Measurements from ENCODE around the gene SETBP1. TPM values are rescaled to one million over a fixed set of nuclear protein-coding genes. Genes with fewer than 3 reads are reported as not detected.
"Not testable (repeated sequence)": the region's sequence is repeated elsewhere in the genome, so short reads cannot be mapped to it uniquely, and the experiment has no call there.

SETBP1 gene
- total RNA-seq, 1 donor from 2014 or later: 1.5 TPM

DNA sequence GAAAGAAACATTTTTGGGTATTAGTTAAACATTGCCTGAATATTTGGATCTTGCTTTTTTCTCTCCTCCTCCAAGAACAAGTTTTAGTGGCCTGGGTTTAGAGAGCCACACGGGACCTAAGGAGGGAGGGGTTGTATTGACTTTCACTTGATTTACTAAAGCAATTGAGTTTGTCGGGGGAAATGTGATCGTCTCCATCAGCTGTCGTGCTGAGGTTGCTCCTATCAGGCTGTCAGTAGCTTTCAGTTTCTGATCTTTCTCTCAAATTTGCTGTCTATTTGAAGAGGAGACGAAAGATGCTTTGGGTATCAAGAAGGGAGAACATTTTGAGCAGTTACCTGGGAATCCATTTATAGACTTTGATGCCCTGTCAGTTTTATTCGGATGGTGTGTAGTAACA is 106.0 kb downstream of the SETBP1 start:
- DNase-seq (ENCODE audit: extremely low read depth, low read depth, low spot score): no peak

DNA sequence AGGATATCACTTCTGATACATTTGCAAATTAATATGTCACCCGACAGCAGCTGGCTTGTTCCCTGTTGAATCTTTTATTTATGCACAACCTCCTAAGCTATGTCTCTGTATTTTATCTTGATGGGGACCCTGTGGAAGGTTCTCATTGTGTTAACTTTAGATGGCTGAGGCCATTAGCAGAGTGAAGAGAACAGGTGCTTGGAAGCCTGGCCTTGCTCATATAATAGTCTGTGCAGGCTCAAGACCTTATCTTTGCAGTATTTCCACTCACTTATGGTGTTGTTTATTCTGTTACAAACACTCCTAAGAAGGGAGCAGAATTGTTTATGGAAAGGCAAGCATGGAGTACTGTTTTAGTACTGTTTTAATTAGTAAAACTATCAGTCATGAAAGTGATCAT is 107.6 kb downstream of the SETBP1 start:
- DNase-seq (ENCODE audit: extremely low read depth, low read depth, low spot score): no peak

DNA sequence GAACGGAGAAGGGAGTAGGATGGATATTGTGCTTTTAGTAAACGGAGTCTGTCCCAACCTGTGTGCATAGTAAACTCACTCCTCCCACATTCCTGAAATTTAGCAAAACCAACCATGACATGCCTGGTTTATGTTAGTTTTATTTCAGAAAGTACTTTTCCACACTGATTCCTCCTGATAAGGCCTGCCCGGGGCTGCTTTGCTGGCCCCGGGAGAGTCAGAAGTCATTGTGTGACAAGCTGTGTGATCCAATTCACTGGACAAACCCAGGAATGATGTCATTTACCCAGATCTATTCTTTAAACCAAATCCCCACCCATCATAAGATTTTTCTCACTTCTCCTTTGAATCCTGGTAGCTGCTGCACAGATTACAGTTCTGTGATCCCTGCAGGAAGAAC is 109.0 kb downstream of the SETBP1 start:
- DNase-seq (ENCODE audit: extremely low read depth, low read depth, low spot score): no peak

DNA sequence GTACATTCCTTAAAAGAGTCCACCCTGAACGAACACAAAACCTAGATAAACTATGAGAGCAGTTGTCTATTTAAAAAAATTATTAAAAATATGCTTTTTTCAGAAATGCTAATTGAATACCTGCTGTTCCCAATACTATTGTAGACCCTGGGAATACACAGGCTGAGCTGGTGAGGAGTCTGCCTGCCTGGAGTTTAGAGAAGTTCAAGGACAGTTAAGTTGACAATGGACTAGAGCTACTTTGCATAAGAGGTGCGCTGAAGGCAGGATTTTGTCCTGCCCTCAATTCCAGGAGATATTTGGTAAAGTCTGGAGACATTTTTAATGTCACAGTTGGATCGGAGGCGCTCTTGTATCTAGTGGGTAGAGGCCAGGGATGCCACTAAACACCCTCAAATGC is 110.2 kb downstream of the SETBP1 start:
- DNase-seq (ENCODE audit: extremely low read depth, low read depth, low spot score): no peak

DNA sequence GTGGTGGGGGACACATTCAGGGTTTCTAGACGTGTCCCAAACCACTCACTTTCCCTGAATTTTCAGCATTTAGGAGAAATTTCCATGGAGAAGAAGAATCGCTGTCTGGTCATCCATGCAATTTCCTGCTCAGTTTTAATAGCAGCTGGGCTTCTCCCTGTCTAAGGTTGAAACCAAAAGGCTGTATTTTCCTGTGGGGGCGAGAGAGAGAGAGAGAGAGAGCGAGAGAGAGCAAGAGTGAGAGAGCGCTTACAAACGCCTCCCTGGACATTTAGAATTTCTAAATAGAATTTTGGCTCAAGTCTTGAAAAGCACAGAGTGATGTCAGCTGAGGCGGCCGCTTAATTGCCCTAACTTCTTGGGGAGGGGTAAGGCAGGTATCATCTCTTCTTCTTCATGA is 110.8 kb downstream of the SETBP1 start:
- DNase-seq (ENCODE audit: extremely low read depth, low read depth, low spot score): no peak

DNA sequence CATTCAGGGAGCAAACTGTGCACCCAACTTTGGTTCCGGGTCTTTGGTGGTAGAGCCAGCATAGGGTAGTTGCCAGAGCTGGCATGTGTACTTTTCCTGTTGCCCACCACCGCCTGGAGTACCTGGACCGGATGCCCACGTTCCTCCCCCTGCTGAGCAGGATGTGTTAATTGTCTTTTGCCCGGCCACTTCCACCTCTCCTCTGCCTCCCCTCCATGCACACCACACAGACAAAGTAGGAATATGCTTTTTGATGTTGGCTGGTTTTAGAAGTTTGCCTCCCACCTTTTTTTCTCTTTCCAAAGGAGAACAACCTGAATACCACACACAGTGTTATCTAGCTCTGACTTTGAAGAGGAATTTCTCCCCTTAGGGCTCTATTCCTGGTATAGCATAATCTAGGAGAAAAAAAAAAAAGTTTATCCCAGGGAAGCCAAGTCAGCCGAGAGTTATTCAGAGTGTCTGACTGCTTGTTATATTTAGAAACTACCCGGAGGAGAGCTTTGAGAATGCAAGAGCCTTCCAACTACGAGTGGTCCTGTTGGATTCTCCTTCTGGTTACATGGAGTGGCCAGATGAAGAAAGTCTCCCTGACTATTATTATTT is 111.9 kb downstream of the SETBP1 start:
- no peak for DNase-seq (ENCODE audit: extremely low read depth, low read depth, low spot score)

DNA sequence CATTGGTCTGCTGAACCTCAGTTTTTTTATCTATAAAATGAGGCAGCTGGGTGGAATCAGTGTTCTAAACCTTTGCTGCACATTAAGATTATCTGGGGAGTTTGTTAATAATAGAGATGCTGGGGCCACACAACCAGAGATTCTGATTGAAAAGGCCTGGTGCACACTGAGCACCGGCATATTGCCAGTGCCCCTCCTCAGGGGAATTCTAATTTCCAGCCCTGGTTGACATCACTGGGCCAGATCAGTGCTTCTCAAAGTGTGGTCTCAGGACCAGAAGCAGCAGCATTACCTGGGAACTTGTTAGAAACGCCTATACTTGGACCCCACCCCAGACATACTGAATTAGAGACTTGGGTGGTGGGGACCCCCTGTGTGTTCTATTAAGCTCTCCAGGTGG is 112.5 kb downstream of the SETBP1 start:
- DNase-seq (ENCODE audit: extremely low read depth, low read depth, low spot score): no peak

DNA sequence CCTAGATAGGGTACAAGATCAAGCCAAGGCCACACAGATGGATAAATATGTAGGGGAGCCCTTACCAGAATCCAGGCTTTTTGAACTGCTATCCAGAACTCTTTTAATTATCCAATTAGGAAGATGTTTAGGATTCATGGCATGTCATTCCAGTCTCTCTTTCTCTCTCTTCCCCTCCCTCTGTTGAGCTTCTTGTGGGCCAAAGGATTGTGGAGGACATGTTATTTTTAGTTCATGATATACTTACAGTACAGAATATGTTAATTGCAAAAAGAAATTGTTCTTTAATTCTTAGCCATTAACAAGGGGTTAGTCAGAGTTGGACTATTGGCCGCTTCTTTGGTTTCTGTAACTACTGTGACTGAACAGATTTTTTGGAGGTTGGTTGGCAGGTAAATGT is 113.0 kb downstream of the SETBP1 start:
- DNase-seq (ENCODE audit: extremely low read depth, low read depth, low spot score): no peak

DNA sequence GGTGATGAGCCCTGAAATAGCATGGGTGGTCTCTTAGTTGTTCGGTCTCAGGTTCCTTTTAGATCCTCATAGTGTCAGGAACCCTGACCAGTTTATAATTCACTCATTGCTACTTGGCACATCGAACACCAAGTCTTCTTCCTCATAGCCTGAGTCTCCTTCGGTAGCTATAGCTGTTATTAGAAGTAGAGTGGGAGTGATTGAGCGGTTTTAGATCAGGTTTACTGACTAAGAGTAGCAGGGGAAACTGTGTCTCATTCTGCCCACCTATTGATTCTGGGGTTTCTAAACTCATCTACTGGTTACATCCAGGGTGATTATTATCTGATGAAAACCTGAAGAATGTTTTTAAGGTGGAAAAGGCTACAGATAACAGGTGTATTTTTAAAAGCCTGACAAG is 114.6 kb downstream of the SETBP1 start:
- no peak for DNase-seq (ENCODE audit: extremely low read depth, low read depth, low spot score)

DNA sequence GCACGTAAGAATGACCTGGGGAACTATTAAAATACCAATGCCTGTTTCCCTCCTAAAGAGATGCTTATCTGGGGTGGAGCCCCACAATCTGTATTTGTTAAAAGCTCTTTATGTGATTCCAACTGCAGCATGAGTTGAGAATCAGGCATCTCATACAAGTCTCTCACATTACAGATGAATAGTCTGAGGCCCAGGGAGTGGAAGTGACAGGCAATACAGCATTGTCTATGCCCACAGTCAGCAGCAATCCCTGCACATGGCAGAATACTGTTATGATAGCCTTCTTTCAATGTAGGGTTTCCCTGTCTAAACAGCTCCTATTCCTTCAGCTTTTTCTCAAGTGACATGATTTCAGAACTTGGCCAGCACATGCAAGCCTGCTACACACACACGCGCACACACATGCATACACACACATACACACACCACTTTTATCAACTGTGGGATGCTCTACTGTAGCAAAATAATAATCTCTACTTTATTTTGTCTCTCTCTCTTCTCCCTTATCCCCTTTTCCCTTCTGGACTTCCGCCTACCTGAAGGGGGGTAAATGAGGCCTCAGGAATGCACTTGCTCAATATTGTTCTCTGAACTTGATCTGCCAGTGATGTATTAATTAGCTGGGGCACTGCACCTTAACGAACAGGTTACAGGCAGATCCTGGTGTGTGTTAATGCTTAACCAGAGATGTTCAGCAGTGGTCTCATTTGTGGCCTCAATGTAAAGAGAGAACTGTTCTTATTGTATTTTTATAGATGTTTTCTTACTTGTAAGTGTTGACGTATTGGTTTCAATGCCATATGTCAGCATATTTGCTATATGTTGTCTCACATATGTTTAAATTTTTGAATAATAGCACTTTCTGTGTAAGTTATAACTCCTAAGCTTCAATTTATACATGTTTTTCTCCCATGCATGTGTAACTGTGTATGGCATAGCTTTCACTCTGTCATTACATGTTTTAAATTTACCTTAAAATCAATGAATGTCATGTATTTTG is 116.0 kb downstream of the SETBP1 start:
- no peak for DNase-seq (ENCODE audit: extremely low read depth, low read depth, low spot score)

DNA sequence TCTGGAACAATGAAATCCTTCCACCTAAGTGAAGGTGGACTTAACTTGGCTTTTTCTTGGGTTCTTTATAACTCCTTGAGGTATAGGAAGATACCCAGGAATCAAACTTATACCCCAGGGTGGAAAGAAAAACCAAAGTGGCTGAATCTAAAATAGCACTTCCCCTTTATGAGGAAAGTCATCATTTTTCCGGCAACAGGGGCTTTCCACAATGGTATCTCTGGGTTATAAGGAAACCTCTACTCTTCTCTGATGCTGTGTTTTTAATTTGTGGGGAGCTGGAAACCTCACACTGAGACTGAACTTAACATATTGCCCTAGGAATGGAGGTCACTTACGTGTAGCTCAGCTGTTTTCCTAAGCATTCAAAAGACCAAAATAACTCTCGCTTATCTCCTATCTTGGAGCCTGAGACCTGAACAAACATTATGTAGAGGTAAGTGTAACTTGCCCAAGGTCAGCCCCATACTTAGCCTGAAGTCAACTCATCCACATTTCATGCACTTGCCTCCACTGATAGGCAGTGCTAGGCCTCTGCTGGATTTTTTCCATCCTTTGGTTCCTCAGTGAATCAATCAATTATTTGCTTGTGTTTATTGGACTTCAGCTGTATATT is 117.9 kb downstream of the SETBP1 start:
- DNase-seq (ENCODE audit: extremely low read depth, low read depth, low spot score): no peak

DNA sequence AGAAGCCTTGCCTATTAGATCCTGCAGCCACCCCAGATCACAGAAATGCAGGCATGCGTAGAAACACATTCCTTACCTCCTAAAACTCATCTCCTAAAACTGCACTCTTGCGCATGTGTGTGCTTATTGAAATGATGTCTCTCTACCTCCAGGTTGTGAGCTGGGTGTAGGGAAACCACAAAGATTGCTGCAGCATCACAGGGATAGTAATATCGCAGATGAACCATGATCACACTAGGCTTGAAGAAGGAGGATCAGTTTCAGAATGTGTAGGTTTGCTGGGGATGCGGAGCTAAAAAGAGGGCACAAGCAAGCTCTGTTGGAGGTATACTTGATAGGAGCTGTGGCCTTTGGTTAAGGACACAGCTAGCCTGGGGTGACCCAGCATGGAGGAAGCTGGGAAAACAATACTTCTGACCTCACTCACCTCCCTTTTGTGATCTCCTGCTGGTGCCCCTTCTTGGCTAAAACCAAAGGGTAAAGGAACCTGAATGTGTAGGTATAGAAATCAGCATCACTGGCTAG is 118.8 kb downstream of the SETBP1 start:
- DNase-seq (ENCODE audit: extremely low read depth, low read depth, low spot score): no peak

DNA sequence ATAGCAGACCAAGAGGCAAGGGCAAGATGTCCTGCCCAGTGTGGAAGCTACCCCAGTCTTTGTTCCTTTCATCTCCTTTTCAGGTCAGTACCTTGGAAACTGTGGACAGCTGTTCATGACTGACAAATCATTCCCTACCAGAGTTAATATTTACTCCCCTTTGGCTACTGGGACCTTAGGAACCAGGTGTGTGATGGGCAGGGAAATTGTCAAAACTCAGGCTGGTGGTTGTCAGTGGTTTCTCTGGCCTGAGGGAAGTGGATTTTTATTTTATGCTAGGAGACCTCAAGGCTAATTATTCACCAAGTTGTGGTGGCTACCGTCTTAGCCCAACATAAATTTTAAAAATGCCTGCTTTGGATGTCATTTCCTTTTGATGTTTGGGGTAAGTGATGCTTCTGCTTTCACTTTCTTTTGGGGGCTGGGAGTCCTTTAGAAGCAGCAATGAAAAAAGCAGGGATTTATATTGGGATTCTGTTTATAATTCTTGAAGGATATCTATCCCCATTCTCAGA is 119.3 kb downstream of the SETBP1 start:
- no peak for DNase-seq (ENCODE audit: extremely low read depth, low read depth, low spot score)

DNA sequence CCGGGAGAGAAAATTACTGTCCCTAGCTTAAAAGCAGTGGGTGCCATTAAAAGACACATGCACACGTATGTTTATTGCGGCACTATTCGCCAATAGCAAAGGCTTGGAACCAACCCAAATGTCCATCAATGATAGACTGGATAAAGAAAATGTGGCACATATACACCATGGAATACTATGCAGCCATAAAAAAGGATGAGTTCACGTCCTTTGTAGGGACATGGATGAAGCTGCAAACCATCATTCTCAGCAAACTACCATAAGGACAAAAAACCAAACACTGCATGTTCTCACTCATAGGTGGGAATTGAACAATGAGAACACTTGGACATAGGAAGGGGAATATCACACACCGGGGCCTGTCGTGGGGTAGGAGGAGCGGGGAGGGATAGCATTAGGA is 120.1 kb downstream of the SETBP1 start:
- DNase-seq (ENCODE audit: extremely low read depth, low read depth, low spot score): not testable (repeated sequence)

DNA sequence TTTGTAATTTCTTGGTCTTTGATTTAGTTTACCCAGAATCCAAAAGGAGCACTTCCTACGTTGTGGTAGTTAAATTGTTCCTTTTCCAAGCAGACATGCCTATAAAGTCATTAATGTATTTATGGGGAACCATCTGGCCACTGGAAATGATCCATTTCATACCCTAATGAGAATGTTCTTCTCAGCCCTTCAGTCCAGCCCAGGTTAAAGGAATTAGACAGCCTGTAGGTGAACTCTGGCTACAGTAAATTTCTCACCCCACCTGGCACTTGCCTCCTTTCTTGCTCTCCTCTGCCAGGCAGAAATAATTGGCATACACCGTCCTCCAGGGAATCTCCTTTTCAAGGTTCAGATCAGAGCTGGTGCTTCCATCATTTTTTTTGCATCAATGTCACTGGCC is 121.1 kb downstream of the SETBP1 start:
- no peak for DNase-seq (ENCODE audit: extremely low read depth, low read depth, low spot score)

DNA sequence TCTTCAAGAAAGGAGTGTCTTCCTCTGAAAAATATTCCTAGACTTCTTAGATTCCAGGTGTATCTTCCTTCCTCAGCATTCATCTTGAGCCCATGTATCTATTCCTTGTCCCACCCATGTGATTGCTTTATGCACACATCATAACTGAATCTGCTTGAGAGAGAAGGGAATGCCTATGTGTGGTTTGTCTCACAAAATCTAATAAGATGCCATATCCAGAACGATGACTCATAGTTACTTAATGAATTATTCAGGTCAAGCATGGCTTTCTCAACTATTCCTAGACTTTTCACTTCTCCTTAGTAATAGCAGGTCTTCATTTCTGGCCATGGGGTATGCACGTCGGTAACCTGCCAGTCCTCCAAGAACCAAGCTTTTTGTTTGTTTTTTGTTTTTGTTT is 121.8 kb downstream of the SETBP1 start:
- DNase-seq (ENCODE audit: extremely low read depth, low read depth, low spot score): no peak

DNA sequence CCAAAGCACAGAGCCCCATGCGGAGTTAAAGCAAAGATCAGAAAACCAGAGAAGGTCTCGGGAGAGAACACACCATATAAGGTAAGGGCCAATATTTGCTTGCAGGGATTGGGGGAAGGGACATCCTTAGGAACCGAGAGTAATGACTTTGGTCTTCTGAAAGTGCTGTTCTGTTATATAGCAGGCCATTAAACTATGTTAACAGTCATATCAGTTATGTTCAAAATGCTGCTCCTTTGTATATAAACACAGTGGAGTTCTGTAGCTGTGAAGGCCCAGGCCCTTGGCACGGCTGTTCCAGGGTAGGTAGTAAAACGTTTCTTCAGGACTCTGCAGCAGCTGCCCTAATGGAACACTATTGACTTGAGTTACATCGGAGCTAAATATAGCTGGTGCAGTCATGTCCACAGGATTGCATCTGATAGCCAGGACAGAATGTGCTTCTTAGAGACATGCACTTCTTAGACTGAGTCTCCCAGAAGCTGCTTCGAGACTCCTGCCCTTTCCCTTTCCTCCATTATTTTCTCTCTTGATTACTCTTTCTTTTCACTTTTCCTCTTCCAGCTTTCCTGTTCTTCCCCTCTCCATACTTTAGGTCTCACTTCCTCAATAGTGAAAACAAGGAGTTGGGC is 122.4 kb downstream of the SETBP1 start:
- DNase-seq (ENCODE audit: extremely low read depth, low read depth, low spot score): no peak

DNA sequence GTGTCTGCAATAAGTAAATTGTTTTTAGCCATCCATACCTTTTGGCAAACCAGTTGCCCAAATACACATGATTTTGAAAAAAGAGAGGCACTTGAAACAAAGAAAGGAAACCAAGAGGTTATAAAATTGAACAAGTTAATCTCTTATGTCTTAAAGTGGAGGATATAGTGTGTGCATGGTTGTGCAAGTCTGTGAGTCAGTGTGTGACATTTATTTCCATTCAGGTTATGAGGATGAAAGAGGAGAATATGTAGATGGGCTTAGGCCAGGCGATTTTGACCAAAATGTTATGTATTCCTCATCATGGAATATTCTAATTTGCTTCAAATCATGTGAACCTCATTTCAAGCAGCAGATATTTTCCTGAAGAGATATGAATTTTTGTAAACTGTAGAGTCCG is 123.3 kb downstream of the SETBP1 start:
- no peak for DNase-seq (ENCODE audit: extremely low read depth, low read depth, low spot score)

DNA sequence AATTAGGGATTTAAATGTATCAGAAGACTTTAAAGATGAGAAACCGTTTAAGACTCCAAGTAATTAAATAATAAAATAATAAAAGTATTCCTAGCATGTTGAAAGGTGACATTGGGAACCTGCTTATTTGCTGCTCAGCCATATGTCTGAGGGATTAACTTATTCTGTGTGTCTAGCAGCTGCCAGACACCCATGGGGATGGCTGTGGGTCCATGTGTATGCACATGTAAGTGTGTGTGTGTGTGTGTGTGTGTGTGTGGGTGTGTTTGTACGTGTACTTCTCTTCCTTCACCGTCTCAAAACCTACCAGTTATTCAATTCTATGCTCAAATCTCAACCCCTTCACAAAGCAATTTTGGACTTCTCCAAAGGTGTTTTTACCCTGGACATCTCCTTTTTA is 124.5 kb downstream of the SETBP1 start:
- no peak for DNase-seq (ENCODE audit: extremely low read depth, low read depth, low spot score)

DNA sequence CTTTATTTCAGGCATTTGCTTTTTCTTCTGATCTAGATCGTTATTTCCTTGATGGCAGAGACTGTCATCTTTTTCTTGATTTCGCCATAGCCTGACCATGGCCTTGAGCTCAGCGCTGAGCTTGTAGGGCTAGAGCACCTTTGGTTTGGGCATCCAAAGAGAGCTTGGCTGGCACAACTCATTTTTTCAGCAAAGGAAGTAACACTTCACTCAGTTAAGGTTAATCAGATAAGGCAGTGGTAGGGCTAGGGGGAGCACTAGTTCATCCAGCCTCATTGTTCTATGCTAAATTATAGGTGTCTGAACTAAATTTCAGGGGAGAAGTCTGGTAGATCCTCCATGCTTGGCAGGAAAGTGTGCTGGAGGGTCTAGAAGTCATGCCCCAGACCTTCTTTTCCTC is 125.0 kb downstream of the SETBP1 start:
- no peak for DNase-seq (ENCODE audit: extremely low read depth, low read depth, low spot score)

DNA sequence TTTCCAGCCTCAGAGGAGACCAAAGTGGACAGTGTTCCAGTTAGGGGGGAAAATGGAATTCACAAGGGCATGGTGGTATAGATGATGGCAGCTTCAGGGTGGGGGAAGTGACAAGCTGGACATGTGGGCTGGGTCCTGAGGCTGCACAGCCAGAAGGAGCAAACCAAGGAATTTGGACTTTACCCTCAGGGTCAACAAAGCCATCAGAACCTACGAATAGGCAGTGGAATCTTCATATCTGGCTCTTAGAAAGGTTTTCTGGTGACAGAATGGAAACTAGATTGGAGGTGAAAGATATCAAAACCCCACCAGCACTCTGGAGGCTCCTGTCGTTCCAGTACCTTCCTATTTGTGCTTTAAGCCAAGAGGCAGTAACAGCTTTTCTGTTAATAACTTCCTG is 127.1 kb downstream of the SETBP1 start:
- DNase-seq (ENCODE audit: extremely low read depth, low read depth, low spot score): no peak

Data from glomerular endothelial cell (primary cell).